H9 (cell line): Measurements from ENCODE around the gene NTSR1. TPM values are rescaled to one million over a fixed set of nuclear protein-coding genes. Genes with fewer than 3 reads are reported as not detected.
A peak's percentile ranks its signal among the peaks of the same experiment; 100 is the strongest.

ENCODE experiments used
- DNase-seq: peaks from one replicate; pipeline ENCODE4 v3.0.0-alpha.2; 2017
- H2AFZ ChIP-seq: one replicate; pipeline ENCODE4 v1.6.1; 2013; ENCODE audit warnings: mild to moderate bottlenecking, low read length, control low read depth, moderate library complexity
- H2AK5ac ChIP-seq: 2 replicates; pipeline ENCODE4 v1.6.1; 2013; ENCODE audit warnings: low read length, control low read depth, mixed read lengths; ENCODE audit not compliant: insufficient read length
- H2BK120ac ChIP-seq: one replicate; pipeline ENCODE4 v1.6.1; 2013; ENCODE audit warnings: low read depth, mild to moderate bottlenecking, low read length, control low read depth, inconsistent platforms; ENCODE audit not compliant: poor library complexity, severe bottlenecking
- H2BK12ac ChIP-seq: 2 replicates; pipeline ENCODE4 v1.6.1; 2013; ENCODE audit warnings: low read length, control low read depth, mixed read lengths, low read depth; ENCODE audit not compliant: insufficient read length
- H2BK15ac ChIP-seq: 2 replicates; pipeline ENCODE4 v1.6.1; 2013; ENCODE audit warnings: low read depth, low read length, control low read depth
- H2BK20ac ChIP-seq: one replicate; pipeline ENCODE4 v1.6.1; 2013; ENCODE audit warnings: low read depth, mild to moderate bottlenecking, low read length, control low read depth, inconsistent platforms; ENCODE audit not compliant: poor library complexity, severe bottlenecking
- H2BK5ac ChIP-seq: 2 replicates; pipeline ENCODE4 v1.6.1; 2013; ENCODE audit warnings: low read length, control low read depth, mixed read lengths; ENCODE audit not compliant: insufficient read length
- H3K14ac ChIP-seq: 2 replicates; pipeline ENCODE4 v1.6.1; 2013; ENCODE audit warnings: low read length, control low read depth; ENCODE audit not compliant: insufficient read depth
- H3K18ac ChIP-seq: 2 replicates; pipeline ENCODE4 v1.6.1; 2013; ENCODE audit warnings: low read depth, mild to moderate bottlenecking, mixed read lengths, low read length, control low read depth; ENCODE audit not compliant: insufficient read length
- H3K23ac ChIP-seq: 2 replicates; pipeline ENCODE4 v1.6.1; 2013; ENCODE audit warnings: low read length, control low read depth, mixed read lengths, low read depth; ENCODE audit not compliant: insufficient read length
- H3K23me2 ChIP-seq: 2 replicates; pipeline ENCODE4 v1.6.1; 2013; ENCODE audit warnings: low read depth, mild to moderate bottlenecking, mixed read lengths, low read length, control low read depth; ENCODE audit not compliant: insufficient read length, poor library complexity, severe bottlenecking
- H3K27ac ChIP-seq: 2 replicates; pipeline ENCODE4 v1.5.1; 2013; ENCODE audit warnings: low read length, control low read depth, mixed read lengths, low read depth; ENCODE audit not compliant: insufficient read length
- H3K27me3 ChIP-seq: 2 replicates; pipeline ENCODE4 v1.6.1; 2013; ENCODE audit warnings: low read length, control low read depth, inconsistent platforms; ENCODE audit not compliant: insufficient read depth
- H3K4ac ChIP-seq: 2 replicates; pipeline ENCODE4 v1.6.1; 2013; ENCODE audit warnings: low read depth, mild to moderate bottlenecking, control low read depth, inconsistent platforms, low read length, moderate library complexity
- H3K4me1 ChIP-seq: 2 replicates; pipeline ENCODE4 v1.6.1; 2013; ENCODE audit warnings: low read length, control low read depth, inconsistent platforms; ENCODE audit not compliant: insufficient read depth
- H3K4me2 ChIP-seq: 2 replicates; pipeline ENCODE4 v1.6.1; 2013; ENCODE audit warnings: low read length, control low read depth, mixed read lengths; ENCODE audit not compliant: insufficient read length, insufficient read depth
- H3K56ac ChIP-seq: 2 replicates; pipeline ENCODE4 v1.6.1; 2013; ENCODE audit warnings: low read depth, mild to moderate bottlenecking, mixed read lengths, low read length, control low read depth; ENCODE audit not compliant: insufficient read length
- H3K79me1 ChIP-seq: 2 replicates; pipeline ENCODE4 v1.6.1; 2013; ENCODE audit warnings: low read depth, mild to moderate bottlenecking, moderate library complexity, low read length, control low read depth, inconsistent platforms; ENCODE audit not compliant: insufficient read depth, poor library complexity, severe bottlenecking
- H3K79me2 ChIP-seq: 2 replicates; pipeline ENCODE4 v1.6.1; 2013; ENCODE audit warnings: low read length, control low read depth, inconsistent platforms; ENCODE audit not compliant: insufficient read depth
- H3K9ac ChIP-seq: 2 replicates; pipeline ENCODE4 v1.6.1; 2013; ENCODE audit warnings: low read length, control low read depth, mixed read lengths; ENCODE audit not compliant: insufficient read length; ENCODE audit errors: extremely low read depth
- H3K9me3 ChIP-seq: one replicate; pipeline ENCODE4 v1.6.1; 2013; ENCODE audit warnings: low read depth, low read length, inconsistent platforms; ENCODE audit not compliant: control insufficient read depth
- H3T11ph ChIP-seq: one replicate; pipeline ENCODE4 v1.6.1; 2013; ENCODE audit warnings: mild to moderate bottlenecking, low read length, control low read depth, inconsistent platforms
- H4K20me1 ChIP-seq: one replicate; pipeline ENCODE4 v1.6.1; 2013; ENCODE audit not compliant: control insufficient read depth, insufficient read length, insufficient read depth
- H4K5ac ChIP-seq: 2 replicates; pipeline ENCODE4 v1.6.1; 2013; ENCODE audit warnings: low read depth, mild to moderate bottlenecking, mixed read lengths, low read length, control low read depth; ENCODE audit not compliant: insufficient read length
- H4K8ac ChIP-seq: replicated peaks from 2 replicates; pipeline ENCODE4 v1.6.1; 2013; ENCODE audit warnings: low read length, control low read depth, mixed read lengths, low read depth; ENCODE audit not compliant: insufficient read length
- H4K91ac ChIP-seq: 2 replicates; pipeline ENCODE4 v1.6.1; 2013; ENCODE audit warnings: low read depth, mild to moderate bottlenecking, moderate library complexity, mixed read lengths, low read length, control low read depth; ENCODE audit not compliant: insufficient read length
- H3K27ac Mint-ChIP-seq, 3 experiments: 2 replicates in 2 of 3; 3 replicates in 1 of 3; pipeline ENCODE4 v1.8.0; 2020 to 2021; ENCODE audit warnings: mixed read lengths in 3 of 3, mild to moderate bottlenecking in 1 of 3, moderate library complexity in 1 of 3
- H3K27me3 Mint-ChIP-seq: 2 replicates; pipeline ENCODE4 v1.8.0; 2021; ENCODE audit warnings: low read depth, mild to moderate bottlenecking, moderate library complexity, mixed read lengths
- H3K36me3 Mint-ChIP-seq, 3 experiments: 2 replicates in 2 of 3; 3 replicates in 1 of 3; pipeline ENCODE4 v1.8.0; 2020 to 2021; ENCODE audit warnings: low read depth in 3 of 3, mixed read lengths in 3 of 3; ENCODE audit not compliant: insufficient read depth in 1 of 3
- H3K4me1 Mint-ChIP-seq, 2 experiments: 2 replicates each; pipeline ENCODE4 v1.8.0; 2020; ENCODE audit warnings: mixed read lengths in 2 of 2
- H3K4me3 Mint-ChIP-seq, 2 experiments: 2 replicates in 1 of 2; 3 replicates in 1 of 2; pipeline ENCODE4 v1.8.0; 2020 to 2021; ENCODE audit warnings: mild to moderate bottlenecking in 2 of 2, mixed read lengths in 2 of 2, moderate library complexity in 1 of 2
- H3K9me3 Mint-ChIP-seq, 2 experiments: 2 replicates in 1 of 2; 3 replicates in 1 of 2; pipeline ENCODE4 v1.8.0; 2020; ENCODE audit warnings: mild to moderate bottlenecking in 2 of 2, mixed read lengths in 2 of 2, moderate library complexity in 1 of 2
- WGBS: extraction: QIAGEN DNeasy Blood & Tissue Kit; methylation state at CpG from one replicate; pipeline ENCODE4 v1.1.7; 2013; ENCODE audit warnings: missing lambda C conversion rate, low lambda C conversion rate, mixed read lengths; ENCODE audit not compliant: insufficient read length; ENCODE audit errors: extremely low coverage; 5-methylcytosine and 5-hydroxymethylcytosine counted together
- total RNA-seq: library from RNA; stranded (reverse); gene quantifications from 2 replicates; pipeline ENCODE4 v1.2.1, GENCODE V29; 2021
- TF ChIP-seq, protein P1 (sequence below): fragments of 200-600 bp; sonication (generic); conservative IDR thresholded peaks from 3 replicates; pipeline ENCODE4 v1.8.0; 2021; ENCODE audit warnings: antibody characterized with exemption, mild to moderate bottlenecking

The NTSR1 gene
- total RNA-seq, 1 experiment from 2014 or later, result 0.11 TPM

DNA sequence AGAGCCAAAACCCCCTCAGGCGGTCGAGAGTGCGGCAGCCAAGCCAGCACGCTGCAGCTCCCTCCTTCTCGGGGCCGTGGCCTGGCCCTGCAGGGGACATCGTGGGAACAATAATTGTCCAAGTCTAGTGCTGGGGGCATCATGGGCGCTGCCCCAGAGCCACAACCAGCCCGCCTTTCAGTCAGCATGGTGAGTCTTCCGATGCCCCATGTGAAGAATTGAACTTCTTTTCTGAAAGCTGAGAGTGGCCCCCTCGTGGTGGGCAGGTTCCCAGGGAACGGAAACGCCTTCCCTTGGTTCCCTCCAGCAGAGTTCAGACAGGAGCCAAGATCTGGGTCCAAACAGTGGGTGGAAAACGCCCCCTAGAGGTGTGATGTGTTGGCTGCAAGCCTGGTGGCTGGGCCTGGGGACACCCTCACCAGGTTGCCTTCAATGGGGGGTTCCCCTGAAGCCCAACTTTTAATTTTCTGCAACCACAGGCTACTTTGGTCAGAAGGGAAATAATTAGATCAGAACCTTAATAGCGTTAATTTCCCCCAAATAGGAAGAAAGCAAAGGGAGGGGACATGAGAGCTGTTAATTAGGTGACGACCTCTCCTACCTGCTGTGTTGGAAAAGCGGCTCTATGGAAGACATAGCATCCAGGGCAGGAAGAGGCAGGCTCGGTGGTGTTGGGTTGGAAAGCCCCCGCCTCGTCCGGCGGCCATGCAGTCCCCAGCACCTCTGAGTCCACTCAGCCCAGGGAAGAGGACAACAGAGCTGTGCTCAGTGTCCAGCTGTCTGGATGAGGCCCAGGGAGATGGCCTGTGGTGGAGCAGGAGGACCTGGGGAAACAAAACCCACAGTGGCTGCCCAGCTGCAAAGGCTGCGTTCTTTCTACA is 82.9 kb downstream of the NTSR1 start:
- H3K9me3 ChIP-seq, result no peaks in the 10 kb centered on the region
- H4K5ac ChIP-seq, result no peak overlapping the region
- H3K4me2 ChIP-seq, result peak overlapping the region; percentile 30
- H4K8ac ChIP-seq, result no peak overlapping the region
- H3K14ac ChIP-seq, result no peak overlapping the region
- WGBS, result no CpG with 5 or more reads among the region's 23 CpGs
- H3K4me1 ChIP-seq, result no peaks in the 10 kb centered on the region
- H2BK15ac ChIP-seq, result no peak overlapping the region
- H2BK120ac ChIP-seq, result no peak overlapping the region
- H3K23me2 ChIP-seq, result no peaks in the 10 kb centered on the region
- H2BK20ac ChIP-seq, result no peak overlapping the region
- no peaks in the 10 kb centered on the region for H3K79me1 ChIP-seq
- no peak overlapping the region for H3K18ac ChIP-seq
- H3K4ac ChIP-seq, result no peak overlapping the region
- no peak overlapping the region for H2AFZ ChIP-seq
- Mint-ChIP-seq H3K27me3 (peaks cover 42% of the 10 kb centered on the region), H3K4me1 (peaks cover 8 to 20% of the 10 kb centered on the region in 2 experiments), H3K27ac (no peak overlapping the region), H3K4me3 (peak overlapping the region; percentile 42 to 61; a peak in 4 of 5 replicates), H3K9me3 (no peaks in the 10 kb centered on the region; a peak in 1 of 5 replicates), H3K36me3 (no peaks in the 10 kb centered on the region; a peak in 1 of 7 replicates)
- H3K79me2 ChIP-seq, result no peaks in the 10 kb centered on the region
- H2AK5ac ChIP-seq, result no peak overlapping the region
- peak; percentile 92 for DNase-seq
- H3T11ph ChIP-seq, result no peak overlapping the region
- no peak overlapping the region for H3K9ac ChIP-seq
- no peaks in the 10 kb centered on the region for H3K27me3 ChIP-seq
- no peaks in the 10 kb centered on the region for H4K20me1 ChIP-seq
- TF ChIP-seq, protein P1, sequence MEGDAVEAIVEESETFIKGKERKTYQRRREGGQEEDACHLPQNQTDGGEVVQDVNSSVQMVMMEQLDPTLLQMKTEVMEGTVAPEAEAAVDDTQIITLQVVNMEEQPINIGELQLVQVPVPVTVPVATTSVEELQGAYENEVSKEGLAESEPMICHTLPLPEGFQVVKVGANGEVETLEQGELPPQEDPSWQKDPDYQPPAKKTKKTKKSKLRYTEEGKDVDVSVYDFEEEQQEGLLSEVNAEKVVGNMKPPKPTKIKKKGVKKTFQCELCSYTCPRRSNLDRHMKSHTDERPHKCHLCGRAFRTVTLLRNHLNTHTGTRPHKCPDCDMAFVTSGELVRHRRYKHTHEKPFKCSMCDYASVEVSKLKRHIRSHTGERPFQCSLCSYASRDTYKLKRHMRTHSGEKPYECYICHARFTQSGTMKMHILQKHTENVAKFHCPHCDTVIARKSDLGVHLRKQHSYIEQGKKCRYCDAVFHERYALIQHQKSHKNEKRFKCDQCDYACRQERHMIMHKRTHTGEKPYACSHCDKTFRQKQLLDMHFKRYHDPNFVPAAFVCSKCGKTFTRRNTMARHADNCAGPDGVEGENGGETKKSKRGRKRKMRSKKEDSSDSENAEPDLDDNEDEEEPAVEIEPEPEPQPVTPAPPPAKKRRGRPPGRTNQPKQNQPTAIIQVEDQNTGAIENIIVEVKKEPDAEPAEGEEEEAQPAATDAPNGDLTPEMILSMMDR, result peak; percentile 100
- no peak overlapping the region for H3K56ac ChIP-seq
- H2BK5ac ChIP-seq, result no peak overlapping the region
- no peak overlapping the region for H3K23ac ChIP-seq
- H3K27ac ChIP-seq, result no peak overlapping the region
- H4K91ac ChIP-seq, result no peak overlapping the region
- no peak overlapping the region for H2BK12ac ChIP-seq
